ENCODE data around the gene HPSE2.

- TF ChIP-seq CTCF (conservative IDR thresholded peaks at IDR 0.05; ENCODE audit: low read depth in 2 of 2), result no peak
- TF ChIP-seq POLR2AphosphoS5 (IDR thresholded peaks at IDR 0.05; ENCODE audit: low read depth), result no peak
- no peak for TF ChIP-seq EZH2 (IDR thresholded peaks at IDR 0.05; ENCODE audit: low read depth, unreplicated experiment)
- TF ChIP-seq, protein P1, sequence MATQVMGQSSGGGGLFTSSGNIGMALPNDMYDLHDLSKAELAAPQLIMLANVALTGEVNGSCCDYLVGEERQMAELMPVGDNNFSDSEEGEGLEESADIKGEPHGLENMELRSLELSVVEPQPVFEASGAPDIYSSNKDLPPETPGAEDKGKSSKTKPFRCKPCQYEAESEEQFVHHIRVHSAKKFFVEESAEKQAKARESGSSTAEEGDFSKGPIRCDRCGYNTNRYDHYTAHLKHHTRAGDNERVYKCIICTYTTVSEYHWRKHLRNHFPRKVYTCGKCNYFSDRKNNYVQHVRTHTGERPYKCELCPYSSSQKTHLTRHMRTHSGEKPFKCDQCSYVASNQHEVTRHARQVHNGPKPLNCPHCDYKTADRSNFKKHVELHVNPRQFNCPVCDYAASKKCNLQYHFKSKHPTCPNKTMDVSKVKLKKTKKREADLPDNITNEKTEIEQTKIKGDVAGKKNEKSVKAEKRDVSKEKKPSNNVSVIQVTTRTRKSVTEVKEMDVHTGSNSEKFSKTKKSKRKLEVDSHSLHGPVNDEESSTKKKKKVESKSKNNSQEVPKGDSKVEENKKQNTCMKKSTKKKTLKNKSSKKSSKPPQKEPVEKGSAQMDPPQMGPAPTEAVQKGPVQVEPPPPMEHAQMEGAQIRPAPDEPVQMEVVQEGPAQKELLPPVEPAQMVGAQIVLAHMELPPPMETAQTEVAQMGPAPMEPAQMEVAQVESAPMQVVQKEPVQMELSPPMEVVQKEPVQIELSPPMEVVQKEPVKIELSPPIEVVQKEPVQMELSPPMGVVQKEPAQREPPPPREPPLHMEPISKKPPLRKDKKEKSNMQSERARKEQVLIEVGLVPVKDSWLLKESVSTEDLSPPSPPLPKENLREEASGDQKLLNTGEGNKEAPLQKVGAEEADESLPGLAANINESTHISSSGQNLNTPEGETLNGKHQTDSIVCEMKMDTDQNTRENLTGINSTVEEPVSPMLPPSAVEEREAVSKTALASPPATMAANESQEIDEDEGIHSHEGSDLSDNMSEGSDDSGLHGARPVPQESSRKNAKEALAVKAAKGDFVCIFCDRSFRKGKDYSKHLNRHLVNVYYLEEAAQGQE (IDR thresholded peaks at IDR 0.05; ENCODE audit: unreplicated experiment), result no peak
- TF ChIP-seq NANOG (IDR thresholded peaks at IDR 0.05; ENCODE audit: borderline replicate concordance), result no peak
- TF ChIP-seq ZNF114 (CRISPR knock-in tag; IDR thresholded peaks at IDR 0.05), result no peak
- no peak for TF ChIP-seq CREB1 (CRISPR knock-in tag; IDR thresholded peaks at IDR 0.05; ENCODE audit: low read depth)
- no peak for TF ChIP-seq EZH2phosphoT487 (IDR thresholded peaks at IDR 0.05; ENCODE audit: unreplicated experiment)
- TF ChIP-seq, protein P2, sequence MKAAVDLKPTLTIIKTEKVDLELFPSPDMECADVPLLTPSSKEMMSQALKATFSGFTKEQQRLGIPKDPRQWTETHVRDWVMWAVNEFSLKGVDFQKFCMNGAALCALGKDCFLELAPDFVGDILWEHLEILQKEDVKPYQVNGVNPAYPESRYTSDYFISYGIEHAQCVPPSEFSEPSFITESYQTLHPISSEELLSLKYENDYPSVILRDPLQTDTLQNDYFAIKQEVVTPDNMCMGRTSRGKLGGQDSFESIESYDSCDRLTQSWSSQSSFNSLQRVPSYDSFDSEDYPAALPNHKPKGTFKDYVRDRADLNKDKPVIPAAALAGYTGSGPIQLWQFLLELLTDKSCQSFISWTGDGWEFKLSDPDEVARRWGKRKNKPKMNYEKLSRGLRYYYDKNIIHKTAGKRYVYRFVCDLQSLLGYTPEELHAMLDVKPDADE (IDR thresholded peaks at IDR 0.05), result no peak
- no peak for TF ChIP-seq ZNF331 (CRISPR knock-in tag; IDR thresholded peaks at IDR 0.05; ENCODE audit: low read depth)
- TF ChIP-seq JUNB (IDR thresholded peaks at IDR 0.05; ENCODE audit: unreplicated experiment), result no peak
- TF ChIP-seq STAT1 (IDR thresholded peaks at IDR 0.05; ENCODE audit: unreplicated experiment), result no peak
- TF ChIP-seq, protein P3, sequence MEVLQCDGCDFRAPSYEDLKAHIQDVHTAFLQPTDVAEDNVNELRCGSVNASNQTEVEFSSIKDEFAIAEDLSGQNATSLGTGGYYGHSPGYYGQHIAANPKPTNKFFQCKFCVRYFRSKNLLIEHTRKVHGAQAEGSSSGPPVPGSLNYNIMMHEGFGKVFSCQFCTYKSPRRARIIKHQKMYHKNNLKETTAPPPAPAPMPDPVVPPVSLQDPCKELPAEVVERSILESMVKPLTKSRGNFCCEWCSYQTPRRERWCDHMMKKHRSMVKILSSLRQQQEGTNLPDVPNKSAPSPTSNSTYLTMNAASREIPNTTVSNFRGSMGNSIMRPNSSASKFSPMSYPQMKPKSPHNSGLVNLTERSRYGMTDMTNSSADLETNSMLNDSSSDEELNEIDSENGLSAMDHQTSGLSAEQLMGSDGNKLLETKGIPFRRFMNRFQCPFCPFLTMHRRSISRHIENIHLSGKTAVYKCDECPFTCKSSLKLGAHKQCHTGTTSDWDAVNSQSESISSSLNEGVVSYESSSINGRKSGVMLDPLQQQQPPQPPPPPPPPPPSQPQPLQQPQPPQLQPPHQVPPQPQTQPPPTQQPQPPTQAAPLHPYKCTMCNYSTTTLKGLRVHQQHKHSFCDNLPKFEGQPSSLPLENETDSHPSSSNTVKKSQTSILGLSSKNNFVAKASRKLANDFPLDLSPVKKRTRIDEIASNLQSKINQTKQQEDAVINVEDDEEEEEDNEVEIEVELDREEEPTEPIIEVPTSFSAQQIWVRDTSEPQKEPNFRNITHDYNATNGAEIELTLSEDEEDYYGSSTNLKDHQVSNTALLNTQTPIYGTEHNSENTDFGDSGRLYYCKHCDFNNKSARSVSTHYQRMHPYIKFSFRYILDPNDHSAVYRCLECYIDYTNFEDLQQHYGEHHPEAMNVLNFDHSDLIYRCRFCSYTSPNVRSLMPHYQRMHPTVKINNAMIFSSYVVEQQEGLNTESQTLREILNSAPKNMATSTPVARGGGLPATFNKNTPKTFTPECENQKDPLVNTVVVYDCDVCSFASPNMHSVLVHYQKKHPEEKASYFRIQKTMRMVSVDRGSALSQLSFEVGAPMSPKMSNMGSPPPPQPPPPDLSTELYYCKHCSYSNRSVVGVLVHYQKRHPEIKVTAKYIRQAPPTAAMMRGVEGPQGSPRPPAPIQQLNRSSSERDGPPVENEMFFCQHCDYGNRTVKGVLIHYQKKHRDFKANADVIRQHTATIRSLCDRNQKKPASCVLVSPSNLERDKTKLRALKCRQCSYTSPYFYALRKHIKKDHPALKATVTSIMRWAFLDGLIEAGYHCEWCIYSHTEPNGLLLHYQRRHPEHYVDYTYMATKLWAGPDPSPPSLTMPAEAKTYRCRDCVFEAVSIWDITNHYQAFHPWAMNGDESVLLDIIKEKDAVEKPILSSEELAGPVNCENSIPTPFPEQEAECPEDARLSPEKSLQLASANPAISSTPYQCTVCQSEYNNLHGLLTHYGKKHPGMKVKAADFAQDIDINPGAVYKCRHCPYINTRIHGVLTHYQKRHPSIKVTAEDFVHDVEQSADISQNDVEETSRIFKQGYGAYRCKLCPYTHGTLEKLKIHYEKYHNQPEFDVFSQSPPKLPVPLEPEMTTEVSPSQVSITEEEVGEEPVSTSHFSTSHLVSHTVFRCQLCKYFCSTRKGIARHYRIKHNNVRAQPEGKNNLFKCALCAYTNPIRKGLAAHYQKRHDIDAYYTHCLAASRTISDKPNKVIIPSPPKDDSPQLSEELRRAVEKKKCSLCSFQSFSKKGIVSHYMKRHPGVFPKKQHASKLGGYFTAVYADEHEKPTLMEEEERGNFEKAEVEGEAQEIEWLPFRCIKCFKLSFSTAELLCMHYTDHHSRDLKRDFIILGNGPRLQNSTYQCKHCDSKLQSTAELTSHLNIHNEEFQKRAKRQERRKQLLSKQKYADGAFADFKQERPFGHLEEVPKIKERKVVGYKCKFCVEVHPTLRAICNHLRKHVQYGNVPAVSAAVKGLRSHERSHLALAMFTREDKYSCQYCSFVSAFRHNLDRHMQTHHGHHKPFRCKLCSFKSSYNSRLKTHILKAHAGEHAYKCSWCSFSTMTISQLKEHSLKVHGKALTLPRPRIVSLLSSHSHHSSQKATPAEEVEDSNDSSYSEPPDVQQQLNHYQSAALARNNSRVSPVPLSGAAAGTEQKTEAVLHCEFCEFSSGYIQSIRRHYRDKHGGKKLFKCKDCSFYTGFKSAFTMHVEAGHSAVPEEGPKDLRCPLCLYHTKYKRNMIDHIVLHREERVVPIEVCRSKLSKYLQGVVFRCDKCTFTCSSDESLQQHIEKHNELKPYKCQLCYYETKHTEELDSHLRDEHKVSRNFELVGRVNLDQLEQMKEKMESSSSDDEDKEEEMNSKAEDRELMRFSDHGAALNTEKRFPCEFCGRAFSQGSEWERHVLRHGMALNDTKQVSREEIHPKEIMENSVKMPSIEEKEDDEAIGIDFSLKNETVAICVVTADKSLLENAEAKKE (CRISPR knock-in tag; IDR thresholded peaks at IDR 0.05), result no peak
Measured at GRCh38 chr10:98589007-98589406, 646.6 kb downstream of the HPSE2 start.

Data from GM23338 (cell line).